ENCODE data around the gene LIMCH1.

Gene LIMCH1

GRCh38 chr4:41660352-41660751 is 122.4 kb downstream of the LIMCH1 start:
- no peak for TF ChIP-seq TAF1 (IDR thresholded peaks at IDR 0.05; ENCODE audit: borderline replicate concordance, insufficient read depth, low read length)

- TF ChIP-seq FOXP2 (optimal IDR thresholded peaks at IDR 0.05; ENCODE audit: borderline replicate concordance, extremely low read depth, extremely low read length, insufficient read depth) (no peak), SIN3A (IDR thresholded peaks at IDR 0.05; ENCODE audit: borderline replicate concordance, insufficient read depth, low read length) (no peak), POLR2AphosphoS5 (IDR thresholded peaks at IDR 0.05; ENCODE audit: low read depth, low read length) (no peak), REST (IDR thresholded peaks at IDR 0.05; ENCODE audit: insufficient read depth in 1 of 2, low read depth in 2 of 2, low read length in 2 of 2) (no peak), TAF1 (IDR thresholded peaks at IDR 0.05; ENCODE audit: borderline replicate concordance, insufficient read depth, low read length) (no peak)
Measured at GRCh38 chr4:41661442-41662076, 123.6 kb downstream of the LIMCH1 start.

- TF ChIP-seq REST (IDR thresholded peaks at IDR 0.05; ENCODE audit: insufficient read depth in 1 of 2, low read depth in 2 of 2, low read length in 2 of 2), result no peak
- TF ChIP-seq SIN3A (IDR thresholded peaks at IDR 0.05; ENCODE audit: borderline replicate concordance, insufficient read depth, low read length), result no peak
- no peak for TF ChIP-seq FOXP2 (optimal IDR thresholded peaks at IDR 0.05; ENCODE audit: borderline replicate concordance, extremely low read depth, extremely low read length, insufficient read depth)
- no peak for TF ChIP-seq TAF1 (IDR thresholded peaks at IDR 0.05; ENCODE audit: borderline replicate concordance, insufficient read depth, low read length)
Measured at GRCh38 chr4:41665636-41666207, 127.8 kb downstream of the LIMCH1 start.

- no peak for TF ChIP-seq SIN3A (IDR thresholded peaks at IDR 0.05; ENCODE audit: borderline replicate concordance, insufficient read depth, low read length)
- TF ChIP-seq TAF1 (IDR thresholded peaks at IDR 0.05; ENCODE audit: borderline replicate concordance, insufficient read depth, low read length), result no peak
- TF ChIP-seq POLR2AphosphoS5 (IDR thresholded peaks at IDR 0.05; ENCODE audit: low read depth, low read length), result no peak
- TF ChIP-seq FOXP2 (optimal IDR thresholded peaks at IDR 0.05; ENCODE audit: borderline replicate concordance, extremely low read depth, extremely low read length, insufficient read depth), result no peak
- TF ChIP-seq REST (IDR thresholded peaks at IDR 0.05; ENCODE audit: insufficient read depth in 1 of 2, low read depth in 2 of 2, low read length in 2 of 2), result no peak
Measured at GRCh38 chr4:41668024-41668423, 130.1 kb downstream of the LIMCH1 start.

GRCh38 chr4:41670530-41670929 is 132.6 kb downstream of the LIMCH1 start:
- no peak for TF ChIP-seq REST (IDR thresholded peaks at IDR 0.05; ENCODE audit: insufficient read depth in 1 of 2, low read depth in 2 of 2, low read length in 2 of 2)
- no peak for TF ChIP-seq SIN3A (IDR thresholded peaks at IDR 0.05; ENCODE audit: borderline replicate concordance, insufficient read depth, low read length)
- TF ChIP-seq FOXP2 (optimal IDR thresholded peaks at IDR 0.05; ENCODE audit: borderline replicate concordance, extremely low read depth, extremely low read length, insufficient read depth), result no peak
- TF ChIP-seq TAF1 (IDR thresholded peaks at IDR 0.05; ENCODE audit: borderline replicate concordance, insufficient read depth, low read length), result no peak
- TF ChIP-seq POLR2AphosphoS5 (IDR thresholded peaks at IDR 0.05; ENCODE audit: low read depth, low read length), result no peak

Data from PFSK-1 (cell line).